HCT116 (cell line): ENCODE measurements around the gene TPRKB. TPM values are rescaled to one million over a fixed set of nuclear protein-coding genes. Genes with fewer than 3 reads are reported as not detected.

ENCODE experiments used
- ATAC-seq: fragments of 200-7000 bp; cut with Tn5 transposase; 2 replicates; pipeline ENCODE4 v1.9.1; 2020; ENCODE audit warnings: mild to moderate bottlenecking, moderate library complexity
- BruUV-seq: library from RNA; stranded (reverse); fragments of 400-500 nt; replicated peaks from 2 replicates; lab custom pipeline; 2021; lab: Mats Ljungman, UMichigan
- CTCF ChIA-PET: fragments of 300-600 bp; sonication (Branson Sonifier 250); formaldehyde crosslinking; loops from one replicate; lab custom pipeline; 2021; ENCODE audit warnings: antibody characterized with exemption; lab: Charles Lee
- POLR2A ChIA-PET: fragments of 300-600, 350-600 bp; sonication (Branson Sonifier 250); formaldehyde crosslinking; loops from one replicate; lab custom pipeline; 2021; ENCODE audit warnings: antibody characterized with exemption; lab: Charles Lee
- RAD21 ChIA-PET, 2 experiments: fragments of 300-600 bp; sonication (Branson Sonifier 250); formaldehyde crosslinking; loops; one replicate each; lab custom pipeline; 2023; ENCODE audit warnings: low total read pairs in 2 of 2; ENCODE audit not compliant: uncharacterized antibody in 2 of 2, unreplicated experiment in 2 of 2, low non-redundant PET in 1 of 2; lab: Charles Lee
- DNase-seq: peaks from one replicate; pipeline ENCODE4 v3.0.0-alpha.2; 2010; ENCODE audit warnings: low read depth, low spot score
- H2AFZ ChIP-seq: fragments of 200-600 bp; shearing (Covaris generic), sonication (generic); 2 replicates; pipeline ENCODE4 v1.6.1; 2017; ENCODE audit warnings: low read depth, mixed run types, mixed read lengths, antibody characterized with exemption, low read length; ENCODE audit not compliant: poor library complexity, severe bottlenecking
- H3K27ac ChIP-seq: 2 replicates; pipeline ENCODE4 v1.5.1; 2012; ENCODE audit warnings: low read depth, low read length
- H3K27me3 ChIP-seq: fragments of 200-600 bp; sonication (generic); 2 replicates; pipeline ENCODE4 v1.6.1; 2016; ENCODE audit warnings: mixed run types, low read length, mixed read lengths; ENCODE audit not compliant: insufficient read depth
- H3K36me3 ChIP-seq, 2 experiments: fragments of 200-500 bp in 1 of 2; fragments of 200-600 bp in 1 of 2; sonication (Bioruptor generic) in 1 of 2; sonication (generic) in 1 of 2; 2 replicates each; pipeline versions ENCODE4 v1.5.1 to v1.6.1; 2014 to 2016; ENCODE audit warnings: low read length in 2 of 2, inconsistent platforms in 1 of 2, mixed read lengths in 1 of 2, mixed run types in 1 of 2; ENCODE audit not compliant: insufficient read depth in 2 of 2, control insufficient read depth in 1 of 2
- H3K4me1 ChIP-seq, 2 experiments: fragments of 200-600 bp in 1 of 2; sonication (generic) in 1 of 2; 2 replicates each; pipeline versions ENCODE4 v1.5.1 to v1.6.1; 2012 to 2017; ENCODE audit warnings: low read length in 2 of 2, inconsistent platforms in 1 of 2, mild to moderate bottlenecking in 1 of 2, mixed read lengths in 1 of 2, mixed run types in 1 of 2, moderate library complexity in 1 of 2; ENCODE audit not compliant: insufficient read depth in 2 of 2, control insufficient read depth in 1 of 2
- H3K4me2 ChIP-seq: fragments of 200-600 bp; sonication (generic); 2 replicates; pipeline ENCODE4 v1.6.1; 2017; ENCODE audit warnings: mixed run types, low read length, mixed read lengths
- H3K4me3 ChIP-seq, 2 experiments: fragments of 200-600 bp in 1 of 2; sonication (generic) in 1 of 2; replicated peaks in 1 of 2; 2 replicates each; pipeline ENCODE4 v1.5.1; 2011 to 2016; ENCODE audit warnings: low read length in 2 of 2, control low read depth in 1 of 2, low read depth in 1 of 2, mild to moderate bottlenecking in 1 of 2, mixed read lengths in 1 of 2, mixed run types in 1 of 2
- H3K79me2 ChIP-seq: fragments of 200-600 bp; sonication (generic); 2 replicates; pipeline ENCODE4 v1.6.1; 2017; ENCODE audit warnings: mild to moderate bottlenecking, mixed run types, low read length, moderate library complexity, mixed read lengths; ENCODE audit not compliant: insufficient read depth
- H3K9ac ChIP-seq: fragments of 200-600 bp; sonication (generic); 2 replicates; pipeline ENCODE4 v1.6.1; 2016; ENCODE audit warnings: low read length, mixed read lengths
- H3K9me2 ChIP-seq: fragments of 200-600 bp; sonication (generic), shearing (Covaris generic); 2 replicates; pipeline ENCODE4 v1.6.1; 2017; ENCODE audit warnings: mixed run types, mild to moderate bottlenecking, moderate library complexity; ENCODE audit not compliant: insufficient read depth
- H3K9me3 ChIP-seq, 2 experiments: fragments of 200-500 bp in 1 of 2; fragments of 200-600 bp in 1 of 2; sonication (Bioruptor generic) in 1 of 2; sonication (generic) in 1 of 2; 2 replicates each; pipeline ENCODE4 v1.6.1; 2014 to 2017; ENCODE audit warnings: low read length in 2 of 2, mixed read lengths in 2 of 2, inconsistent platforms in 1 of 2, low read depth in 1 of 2, mild to moderate bottlenecking in 1 of 2, mixed run types in 1 of 2, moderate library complexity in 1 of 2; ENCODE audit not compliant: control insufficient read depth in 1 of 2, insufficient read depth in 1 of 2
- H4K20me1 ChIP-seq: fragments of 200-600 bp; sonication (generic), shearing (Covaris generic); 2 replicates; pipeline ENCODE4 v1.6.1; 2017; ENCODE audit warnings: mixed run types, mild to moderate bottlenecking, moderate library complexity; ENCODE audit not compliant: insufficient read depth
- CBX3 ChIP-seq: IDR thresholded peaks from 2 replicates; pipeline ENCODE4 v1.6.1; 2012; ENCODE audit warnings: low read depth
- CEBPB ChIP-seq: IDR thresholded peaks from 2 replicates; pipeline ENCODE4 v1.6.1; 2012; ENCODE audit warnings: low read depth
- EGR1 ChIP-seq: IDR thresholded peaks from 2 replicates; pipeline ENCODE4 v1.6.1; 2012; ENCODE audit warnings: low read depth
- EZH2 ChIP-seq: fragments of 200-600 bp; sonication (generic); IDR thresholded peaks from 2 replicates; pipeline ENCODE4 v1.6.1; 2017; ENCODE audit warnings: antibody characterized with exemption, mixed run types
- EZH2phosphoT487 ChIP-seq: fragments of 200-600 bp; IDR thresholded peaks from 2 replicates; pipeline ENCODE4 v1.6.1; 2018; ENCODE audit warnings: antibody characterized with exemption, borderline replicate concordance
- FOSL1 ChIP-seq: IDR thresholded peaks from 2 replicates; pipeline ENCODE4 v1.6.1; 2012; ENCODE audit warnings: low read depth
- JUND ChIP-seq: IDR thresholded peaks from 2 replicates; pipeline ENCODE4 v1.6.1; 2012
- POLR2A ChIP-seq: IDR thresholded peaks from 2 replicates; pipeline ENCODE4 v1.7.0; 2011; ENCODE audit warnings: borderline replicate concordance; ENCODE audit not compliant: insufficient read depth, insufficient read length; ENCODE audit errors: extremely low read depth
- POLR2AphosphoS5 ChIP-seq: IDR thresholded peaks from 2 replicates; pipeline ENCODE4 v1.6.1; 2011; ENCODE audit warnings: mild to moderate bottlenecking, low read depth, low read length, moderate library complexity
- RAD21 ChIP-seq: IDR thresholded peaks from 2 replicates; pipeline ENCODE4 v1.6.1; 2012; ENCODE audit warnings: low read depth, mild to moderate bottlenecking
- SP1 ChIP-seq: IDR thresholded peaks from 2 replicates; pipeline ENCODE4 v1.6.1; 2012; ENCODE audit warnings: low read depth
- SRF ChIP-seq: IDR thresholded peaks from 2 replicates; pipeline ENCODE4 v1.6.1; 2012; ENCODE audit warnings: low read depth
- YY1 ChIP-seq: IDR thresholded peaks from 2 replicates; pipeline ENCODE4 v1.6.1; 2011; ENCODE audit warnings: low read length, low read depth, moderate library complexity, mild to moderate bottlenecking; ENCODE audit not compliant: insufficient replicate concordance; ENCODE audit errors: extremely low read depth
- ZNF274 ChIP-seq: fragments of 200-500 bp; sonication (Bioruptor generic); IDR thresholded peaks from 2 replicates; pipeline ENCODE4 v1.6.1; 2014; ENCODE audit warnings: mild to moderate bottlenecking, low read depth, low read length, inconsistent platforms
- intact Hi-C: fragments of 100-400 bp; cut with micrococcal nuclease; formaldehyde crosslinking; loops from 2 replicates; pipeline ENCODE4 v1.10.0; 2022
- total RNA-seq: library from RNA; stranded (reverse); gene quantifications from one replicate; pipeline ENCODE4 v1.2.1, GENCODE V29; 2021; ENCODE audit not compliant: unreplicated experiment
- TF ChIP-seq, protein P1 (sequence below): IDR thresholded peaks from 2 replicates; pipeline ENCODE4 v1.6.1; 2011; ENCODE audit warnings: mild to moderate bottlenecking, low read length, moderate library complexity; ENCODE audit not compliant: insufficient replicate concordance; ENCODE audit errors: extremely low read depth
- TF ChIP-seq, protein P2 (sequence below): IDR thresholded peaks from 2 replicates; pipeline ENCODE4 v1.6.1; 2012
- TF ChIP-seq, protein P3 (sequence below): IDR thresholded peaks from 2 replicates; pipeline ENCODE4 v1.6.1; 2012
- TF ChIP-seq, protein P4 (sequence below), 3 experiments: fragments of 200-600 bp in 1 of 3; sonication (generic) in 1 of 3; IDR thresholded peaks in 2 of 3; conservative IDR thresholded peaks in 1 of 3; 2 replicates each; pipeline ENCODE4 v1.5.1; 2012 to 2017; ENCODE audit warnings: low read depth in 2 of 3, low read length in 2 of 3, antibody characterized with exemption in 1 of 3, borderline replicate concordance in 1 of 3, control low read depth in 1 of 3, mild to moderate bottlenecking in 1 of 3, mixed read lengths in 1 of 3, mixed run types in 1 of 3, moderate library complexity in 1 of 3; ENCODE audit not compliant: insufficient read depth in 1 of 3

TPRKB gene
- total RNA-seq, 1 experiment from 2014 or later: 42.5 TPM

DNA sequence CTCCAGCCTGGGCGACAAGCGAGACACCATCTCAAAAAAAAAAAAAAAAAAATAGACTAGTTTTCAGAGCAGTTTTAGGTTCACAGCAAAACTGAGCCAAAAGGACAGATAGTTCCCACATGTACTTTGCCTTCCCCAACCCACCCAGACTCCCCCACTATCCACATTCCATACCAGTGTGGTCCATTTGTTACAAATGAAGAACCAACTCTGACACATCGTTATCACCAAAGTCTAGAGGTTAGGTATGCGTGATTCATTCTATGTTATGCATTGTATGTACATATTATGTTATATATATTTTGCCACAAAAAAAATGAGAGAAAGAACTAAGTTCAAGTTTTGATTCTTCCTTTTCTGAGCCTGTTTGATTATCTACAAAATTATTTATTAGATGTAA lies 39.2 kb upstream of the TPRKB start (continued):
- TF ChIP-seq, protein P1, sequence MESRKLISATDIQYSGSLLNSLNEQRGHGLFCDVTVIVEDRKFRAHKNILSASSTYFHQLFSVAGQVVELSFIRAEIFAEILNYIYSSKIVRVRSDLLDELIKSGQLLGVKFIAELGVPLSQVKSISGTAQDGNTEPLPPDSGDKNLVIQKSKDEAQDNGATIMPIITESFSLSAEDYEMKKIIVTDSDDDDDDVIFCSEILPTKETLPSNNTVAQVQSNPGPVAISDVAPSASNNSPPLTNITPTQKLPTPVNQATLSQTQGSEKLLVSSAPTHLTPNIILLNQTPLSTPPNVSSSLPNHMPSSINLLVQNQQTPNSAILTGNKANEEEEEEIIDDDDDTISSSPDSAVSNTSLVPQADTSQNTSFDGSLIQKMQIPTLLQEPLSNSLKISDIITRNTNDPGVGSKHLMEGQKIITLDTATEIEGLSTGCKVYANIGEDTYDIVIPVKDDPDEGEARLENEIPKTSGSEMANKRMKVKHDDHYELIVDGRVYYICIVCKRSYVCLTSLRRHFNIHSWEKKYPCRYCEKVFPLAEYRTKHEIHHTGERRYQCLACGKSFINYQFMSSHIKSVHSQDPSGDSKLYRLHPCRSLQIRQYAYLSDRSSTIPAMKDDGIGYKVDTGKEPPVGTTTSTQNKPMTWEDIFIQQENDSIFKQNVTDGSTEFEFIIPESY: no peak
- TF ChIP-seq, protein P2, sequence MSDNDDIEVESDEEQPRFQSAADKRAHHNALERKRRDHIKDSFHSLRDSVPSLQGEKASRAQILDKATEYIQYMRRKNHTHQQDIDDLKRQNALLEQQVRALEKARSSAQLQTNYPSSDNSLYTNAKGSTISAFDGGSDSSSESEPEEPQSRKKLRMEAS: no peak
- no peak for TF ChIP-seq YY1
- TF ChIP-seq ZNF274: no peak
- TF ChIP-seq FOSL1: no peak
- TF ChIP-seq RAD21: no peak
- TF ChIP-seq, protein P3, sequence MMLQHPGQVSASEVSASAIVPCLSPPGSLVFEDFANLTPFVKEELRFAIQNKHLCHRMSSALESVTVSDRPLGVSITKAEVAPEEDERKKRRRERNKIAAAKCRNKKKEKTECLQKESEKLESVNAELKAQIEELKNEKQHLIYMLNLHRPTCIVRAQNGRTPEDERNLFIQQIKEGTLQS: no peak
- TF ChIP-seq POLR2A: no peak

DNA sequence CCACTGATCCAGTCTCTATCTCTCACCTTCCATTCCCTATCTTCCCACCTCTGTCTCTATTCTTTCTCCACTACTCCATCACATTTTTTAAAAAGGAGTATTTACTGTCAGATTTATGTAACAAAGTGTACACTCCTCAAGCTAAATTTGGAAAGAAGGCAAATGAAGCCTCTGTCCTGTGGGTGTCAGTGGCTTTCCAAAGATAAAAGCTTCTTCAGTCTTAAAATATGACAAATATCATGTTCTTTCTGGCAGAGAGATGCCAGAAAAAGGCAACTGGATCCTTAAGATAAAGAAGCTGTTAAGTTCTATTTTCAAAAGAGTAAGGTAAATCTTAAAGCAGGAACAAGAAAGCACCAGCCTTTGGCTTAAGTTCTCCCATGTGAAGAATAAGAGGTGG lies 35.7 kb upstream of the TPRKB start:
- intact Hi-C loops: no loop called here
- Histone ChIP-seq H2AFZ (no peak overlapping the region), H3K4me3 (no peak overlapping the region), H3K79me2 (peaks cover 33% of the 10 kb centered on the region), H3K36me3 (peaks cover 49 to 59% of the 10 kb centered on the region in 2 experiments), H3K9ac (no peak overlapping the region), H4K20me1 (no peaks in the 10 kb centered on the region), H3K4me1 (peaks cover 0 to 5% of the 10 kb centered on the region in 2 experiments; a peak in 2 of 4 replicates), H3K27me3 (no peaks in the 10 kb centered on the region), H3K9me3 (no peaks in the 10 kb centered on the region), H3K27ac (no peak overlapping the region), H3K4me2 (no peak overlapping the region), H3K9me2 (no peaks in the 10 kb centered on the region)
- ChIA-PET POLR2A (no interaction called here), CTCF (interaction anchor here (1.4 kb wide), 1 partner anchor 54 kb away, joined by 3 read pairs; no protein-coding TSS in a partner anchor), RAD21 (no interaction called here)
- no peak for DNase-seq
- no peak for ATAC-seq
- BruUV-seq: no TSS peak
- TF ChIP-seq CBX3: no peak
- TF ChIP-seq EGR1: no peak
- no peak for TF ChIP-seq SRF
- TF ChIP-seq JUND: no peak
- TF ChIP-seq FOSL1: no peak
- TF ChIP-seq CEBPB: no peak
- TF ChIP-seq ZNF274: no peak
- no peak for TF ChIP-seq YY1
- TF ChIP-seq, protein P2: no peak
- no peak for TF ChIP-seq SP1
- TF ChIP-seq, protein P1: no peak
- TF ChIP-seq, protein P4, sequence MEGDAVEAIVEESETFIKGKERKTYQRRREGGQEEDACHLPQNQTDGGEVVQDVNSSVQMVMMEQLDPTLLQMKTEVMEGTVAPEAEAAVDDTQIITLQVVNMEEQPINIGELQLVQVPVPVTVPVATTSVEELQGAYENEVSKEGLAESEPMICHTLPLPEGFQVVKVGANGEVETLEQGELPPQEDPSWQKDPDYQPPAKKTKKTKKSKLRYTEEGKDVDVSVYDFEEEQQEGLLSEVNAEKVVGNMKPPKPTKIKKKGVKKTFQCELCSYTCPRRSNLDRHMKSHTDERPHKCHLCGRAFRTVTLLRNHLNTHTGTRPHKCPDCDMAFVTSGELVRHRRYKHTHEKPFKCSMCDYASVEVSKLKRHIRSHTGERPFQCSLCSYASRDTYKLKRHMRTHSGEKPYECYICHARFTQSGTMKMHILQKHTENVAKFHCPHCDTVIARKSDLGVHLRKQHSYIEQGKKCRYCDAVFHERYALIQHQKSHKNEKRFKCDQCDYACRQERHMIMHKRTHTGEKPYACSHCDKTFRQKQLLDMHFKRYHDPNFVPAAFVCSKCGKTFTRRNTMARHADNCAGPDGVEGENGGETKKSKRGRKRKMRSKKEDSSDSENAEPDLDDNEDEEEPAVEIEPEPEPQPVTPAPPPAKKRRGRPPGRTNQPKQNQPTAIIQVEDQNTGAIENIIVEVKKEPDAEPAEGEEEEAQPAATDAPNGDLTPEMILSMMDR (IDR thresholded peaks at IDR 0.05 in 2 of 3, conservative IDR thresholded peaks at IDR 0.05 in 1 of 3; ENCODE audit: borderline replicate concordance in 1 of 3, insufficient read depth in 1 of 3, low read depth in 2 of 3, low read length in 2 of 3): no peak
- no peak for TF ChIP-seq EZH2phosphoT487
- no peak for TF ChIP-seq POLR2A
- TF ChIP-seq EZH2: no peak
- TF ChIP-seq POLR2AphosphoS5: no peak
